22Rv1 (cell line): ENCODE measurements around the gene TFDP1.

Experiments used
- H3K27ac ChIP-seq: fragments of 450-650 bp; 2 replicates; pipeline ENCODE4 v1.5.1; 2017
- ZFX ChIP-seq: fragments of 450-650 bp; IDR thresholded peaks from 2 replicates; pipeline ENCODE4 v1.6.1; 2017; ENCODE audit warnings: antibody characterized with exemption, borderline replicate concordance
- TF ChIP-seq, protein P1 (sequence below): fragments of 450-650 bp; IDR thresholded peaks from 2 replicates; pipeline ENCODE4 v1.5.1; 2017; ENCODE audit warnings: mild to moderate bottlenecking

TFDP1 gene

DNA sequence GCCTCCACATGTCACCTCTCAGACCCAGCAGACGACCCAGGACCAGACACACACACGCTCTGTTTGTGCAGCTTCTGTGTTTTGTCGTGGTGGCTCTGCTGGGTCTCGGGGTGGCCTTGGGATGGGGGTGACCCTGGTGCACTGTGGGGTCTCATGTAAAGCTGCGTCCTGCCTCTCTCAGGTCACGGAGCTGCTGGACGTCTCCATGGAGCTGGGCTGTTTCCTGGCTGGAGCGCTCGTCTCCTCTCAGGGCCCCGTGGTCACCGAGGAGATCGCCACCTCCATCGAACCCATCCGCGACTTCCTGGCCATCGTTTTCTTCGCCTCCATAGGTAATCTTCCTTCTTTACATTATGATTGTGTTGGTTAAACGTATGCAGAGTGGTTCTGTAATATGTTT, 45.4 kb upstream of the TFDP1 start:
- TF ChIP-seq, protein P1, sequence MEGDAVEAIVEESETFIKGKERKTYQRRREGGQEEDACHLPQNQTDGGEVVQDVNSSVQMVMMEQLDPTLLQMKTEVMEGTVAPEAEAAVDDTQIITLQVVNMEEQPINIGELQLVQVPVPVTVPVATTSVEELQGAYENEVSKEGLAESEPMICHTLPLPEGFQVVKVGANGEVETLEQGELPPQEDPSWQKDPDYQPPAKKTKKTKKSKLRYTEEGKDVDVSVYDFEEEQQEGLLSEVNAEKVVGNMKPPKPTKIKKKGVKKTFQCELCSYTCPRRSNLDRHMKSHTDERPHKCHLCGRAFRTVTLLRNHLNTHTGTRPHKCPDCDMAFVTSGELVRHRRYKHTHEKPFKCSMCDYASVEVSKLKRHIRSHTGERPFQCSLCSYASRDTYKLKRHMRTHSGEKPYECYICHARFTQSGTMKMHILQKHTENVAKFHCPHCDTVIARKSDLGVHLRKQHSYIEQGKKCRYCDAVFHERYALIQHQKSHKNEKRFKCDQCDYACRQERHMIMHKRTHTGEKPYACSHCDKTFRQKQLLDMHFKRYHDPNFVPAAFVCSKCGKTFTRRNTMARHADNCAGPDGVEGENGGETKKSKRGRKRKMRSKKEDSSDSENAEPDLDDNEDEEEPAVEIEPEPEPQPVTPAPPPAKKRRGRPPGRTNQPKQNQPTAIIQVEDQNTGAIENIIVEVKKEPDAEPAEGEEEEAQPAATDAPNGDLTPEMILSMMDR: no peak
- TF ChIP-seq ZFX: no peak
- H3K27ac ChIP-seq: no peak overlapping the region

DNA sequence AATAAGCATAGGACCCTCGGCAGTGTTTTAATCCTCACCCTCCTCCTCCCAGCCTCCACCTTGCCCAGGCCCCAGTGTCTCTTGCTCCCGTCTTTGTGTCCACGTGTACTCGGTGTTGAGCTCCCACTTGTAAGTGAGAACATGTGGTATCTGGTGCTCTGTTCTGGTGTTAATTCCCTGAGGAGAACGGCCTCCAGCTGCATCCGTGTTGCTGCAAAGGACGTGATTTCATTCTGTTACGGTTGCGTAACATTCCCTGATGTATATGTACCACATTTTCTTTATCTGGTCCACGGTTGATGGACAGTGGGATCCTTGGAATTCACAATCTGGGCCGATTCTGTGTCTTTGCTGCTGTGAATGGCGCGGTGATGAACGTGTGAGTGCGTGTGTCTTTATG, 44.7 kb upstream of the TFDP1 start:
- no peak overlapping the region for H3K27ac ChIP-seq
- TF ChIP-seq, protein P1: no peak
- TF ChIP-seq ZFX: no peak

DNA sequence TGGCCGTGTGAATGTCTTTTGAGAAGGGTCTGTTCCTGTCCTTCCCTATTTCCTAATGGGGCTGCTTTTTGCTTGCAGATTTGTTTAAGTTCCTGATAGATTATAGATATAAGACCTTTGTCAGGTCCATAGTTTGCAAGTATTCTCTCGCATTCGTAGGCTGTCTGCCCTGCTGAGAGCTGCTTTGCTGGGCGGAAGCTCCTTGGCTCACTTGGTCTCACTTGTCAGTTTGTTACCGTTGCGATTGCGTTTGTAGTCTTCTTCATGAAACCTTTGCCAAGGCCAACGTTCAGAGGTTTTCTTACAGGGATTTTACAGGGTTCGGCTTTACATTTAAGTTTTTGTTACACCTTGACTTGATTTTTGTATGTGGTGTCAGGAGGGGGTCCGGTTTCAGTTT, 44.0 kb upstream of the TFDP1 start:
- no peak for TF ChIP-seq ZFX
- TF ChIP-seq, protein P1: no peak
- no peak overlapping the region for H3K27ac ChIP-seq

DNA sequence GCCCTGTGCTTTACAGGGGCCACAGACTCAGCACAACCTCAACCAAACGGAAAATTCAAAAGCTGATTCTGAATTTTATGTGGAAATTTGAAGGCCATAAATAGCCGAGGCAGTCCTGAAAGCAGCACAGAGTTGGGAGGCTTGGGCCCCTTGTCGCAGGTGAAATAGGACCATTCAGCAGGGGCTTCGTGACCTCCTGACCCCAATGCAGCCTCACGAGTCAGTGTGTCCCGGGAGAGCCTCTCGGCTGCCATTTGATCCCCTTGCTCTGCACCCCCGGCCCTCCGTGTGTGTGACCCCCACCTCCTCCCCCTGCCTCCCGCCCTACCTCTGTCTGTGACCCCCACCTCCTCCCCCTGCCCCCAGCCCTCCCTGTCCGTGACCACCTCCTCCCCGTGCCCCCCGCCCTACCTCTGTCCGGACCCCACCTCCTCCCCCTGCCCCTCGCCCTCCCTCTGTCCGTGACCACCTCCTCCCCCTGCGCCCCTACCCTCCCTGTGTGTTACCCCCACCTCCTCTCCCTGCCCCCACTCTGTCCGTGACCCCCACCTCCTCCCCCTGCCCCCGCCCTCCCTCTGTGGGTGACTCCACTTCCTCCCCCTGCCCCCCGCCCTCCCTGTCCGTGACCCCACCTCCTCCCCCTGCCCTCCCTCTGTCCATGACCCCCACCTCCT, 41.7 kb upstream of the TFDP1 start:
- TF ChIP-seq, protein P1: no peak
- TF ChIP-seq ZFX: no peak
- no peak overlapping the region for H3K27ac ChIP-seq

DNA sequence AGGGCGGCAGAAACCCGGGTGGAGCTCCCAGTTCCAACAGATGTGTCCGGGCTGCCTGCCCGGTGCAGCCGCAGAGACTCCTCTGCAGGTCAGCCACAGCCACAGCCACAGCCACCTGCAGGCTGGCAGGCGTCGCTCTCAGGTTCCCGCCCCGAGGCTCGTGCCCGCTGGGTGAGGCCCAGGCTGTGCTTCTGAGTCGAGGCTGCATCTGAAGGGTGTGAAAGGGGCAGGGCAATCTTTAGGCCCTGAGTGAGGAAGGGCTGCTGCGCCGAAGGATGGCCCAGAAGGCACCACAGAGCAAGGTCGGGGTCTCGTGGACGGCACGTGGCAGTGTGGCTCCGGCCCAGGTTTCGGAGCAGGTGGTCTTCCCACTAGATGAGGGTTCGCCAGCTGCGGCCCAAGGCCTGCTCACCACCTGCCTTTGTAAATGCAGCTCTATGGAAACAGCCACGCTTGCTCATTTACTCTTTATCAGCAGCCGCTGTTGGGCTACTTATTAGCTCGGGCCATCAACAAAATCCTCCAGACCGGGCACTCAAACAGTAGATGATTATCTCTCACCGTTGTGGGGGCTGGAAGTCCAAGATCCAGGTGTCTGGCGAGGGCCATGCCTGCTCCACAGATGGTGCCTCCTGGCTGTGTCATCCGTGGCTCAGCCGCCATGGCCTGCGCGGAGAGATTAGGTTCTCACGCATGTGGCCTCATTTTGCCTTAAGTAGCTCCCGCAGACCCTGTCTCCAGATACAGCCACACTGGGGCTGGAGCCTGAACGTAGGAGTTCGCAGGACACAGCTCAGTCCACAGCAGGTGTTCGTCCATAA, 40.3 kb upstream of the TFDP1 start:
- TF ChIP-seq, protein P1: no peak
- no peak for TF ChIP-seq ZFX
- no peak overlapping the region for H3K27ac ChIP-seq

DNA sequence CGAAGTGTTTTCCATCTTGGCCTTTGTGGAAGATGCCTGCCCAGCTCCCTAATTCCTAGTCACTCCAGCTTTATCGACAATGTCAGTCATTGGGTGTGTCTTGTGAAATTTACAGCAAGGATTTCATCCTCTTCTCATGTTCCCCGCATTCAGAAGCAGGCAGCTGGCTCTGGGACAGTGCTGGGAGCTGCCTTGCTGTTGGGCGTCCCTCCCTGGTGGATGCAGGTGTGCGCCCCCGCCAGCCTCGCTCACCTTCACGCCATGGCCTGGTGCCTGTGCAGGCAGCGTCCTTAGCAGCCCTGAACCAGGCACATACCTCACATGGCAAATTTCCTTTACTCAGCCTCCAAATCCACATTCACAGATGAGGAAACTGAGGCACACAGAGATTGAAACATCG, 39.7 kb upstream of the TFDP1 start:
- H3K27ac ChIP-seq: no peak overlapping the region
- TF ChIP-seq, protein P1: no peak
- TF ChIP-seq ZFX: no peak

DNA sequence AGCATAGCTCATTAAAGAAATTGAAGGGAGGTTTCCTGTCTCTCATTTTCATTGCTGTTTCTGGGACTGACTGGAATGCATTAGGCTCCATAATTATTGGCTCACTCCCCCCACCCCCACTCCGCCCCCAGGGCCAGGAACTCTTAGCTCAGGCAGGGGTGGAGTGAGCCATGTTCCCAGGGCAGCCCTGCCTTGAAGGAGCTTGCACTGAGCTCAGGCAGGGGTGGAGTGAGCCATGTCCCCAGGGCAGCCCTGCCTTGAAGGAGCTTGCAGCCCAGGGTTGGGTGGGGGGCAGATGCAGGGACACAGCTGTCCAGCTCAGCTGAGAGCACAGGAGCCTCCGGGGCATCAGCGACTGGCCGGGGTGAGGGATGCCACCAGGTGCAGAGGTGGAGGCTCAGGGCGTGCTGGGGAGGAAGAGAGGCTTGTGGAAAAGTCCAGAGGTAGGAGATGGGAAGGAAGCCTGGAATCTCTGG, 39.1 kb upstream of the TFDP1 start:
- H3K27ac ChIP-seq: no peak overlapping the region
- TF ChIP-seq ZFX: no peak
- TF ChIP-seq, protein P1: no peak
